Activated CD8-positive, alpha-beta memory T cell treated with anti-CD3 and anti-CD28 coated beads, Interleukin-2, amount 50 U/mL, for 24 hours (primary cell): Measurements from ENCODE around the gene GYS1.
"Not testable (repeated sequence)": the region's sequence is repeated elsewhere in the genome, so short reads cannot be mapped to it uniquely, and the experiment has no call there.

Experiments used
- DNase-seq: peaks from one replicate; pipeline ENCODE4 v3.0.0-alpha.2; 2020; ENCODE audit errors: extremely low read depth

Gene GYS1

DNA sequence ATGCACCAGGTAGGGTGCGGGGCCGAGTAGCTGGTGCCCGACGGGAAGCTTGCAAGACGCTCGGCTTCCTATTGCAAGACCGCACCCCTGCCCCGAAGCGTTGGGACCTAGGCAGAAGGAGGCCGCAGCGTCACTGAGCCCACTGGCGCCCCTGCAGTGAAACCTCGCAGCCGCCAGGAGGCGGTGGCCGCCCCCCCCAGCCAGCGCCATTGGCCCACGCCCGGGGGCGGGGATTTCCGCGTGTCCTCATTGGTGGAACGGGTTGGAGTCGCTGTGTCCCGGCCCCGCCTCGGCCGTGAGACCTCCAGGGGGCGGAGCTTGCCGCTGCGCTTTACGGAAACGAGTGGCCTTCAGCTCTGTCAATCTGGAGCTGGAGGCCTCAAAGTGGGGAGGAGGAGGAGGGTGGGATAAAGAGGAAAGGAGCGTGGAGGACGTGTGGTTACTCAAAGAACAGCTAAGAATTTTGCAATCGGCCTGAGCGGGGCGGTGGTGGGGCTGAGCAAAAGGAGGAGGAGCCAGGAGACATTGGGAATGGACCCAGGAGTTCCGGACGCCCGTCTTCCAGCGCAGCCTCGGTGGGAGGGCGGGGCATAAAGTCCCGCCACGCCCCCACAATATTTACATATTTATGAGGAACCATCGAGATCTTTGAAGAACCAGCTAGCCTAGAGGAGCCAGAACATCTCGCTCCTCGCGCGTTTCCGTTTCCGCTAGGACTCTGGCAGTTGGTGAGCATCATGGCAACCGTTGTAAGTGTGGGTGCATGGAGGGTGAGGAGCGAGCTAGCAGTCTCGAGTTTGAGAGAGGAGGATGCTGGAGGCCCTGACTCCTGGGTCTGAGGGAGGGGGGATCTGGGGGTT is at the start of gene GYS1, which contains the start of gene RUVBL2:
Gene GYS1 (minus strand): TSS at position 135 of the 860 bp plus-strand sequence. CDS start 197 bp downstream, outside the sequence.
Gene RUVBL2 (plus strand): TSS at position 713 of the 860 bp plus-strand sequence. CDS start 25 bp downstream, at position 738.
- peak; percentile 98 for DNase-seq

GRCh38 chr19:49042666-49043065 is 49.6 kb upstream of the GYS1 start:
- not testable (repeated sequence) for DNase-seq

DNA sequence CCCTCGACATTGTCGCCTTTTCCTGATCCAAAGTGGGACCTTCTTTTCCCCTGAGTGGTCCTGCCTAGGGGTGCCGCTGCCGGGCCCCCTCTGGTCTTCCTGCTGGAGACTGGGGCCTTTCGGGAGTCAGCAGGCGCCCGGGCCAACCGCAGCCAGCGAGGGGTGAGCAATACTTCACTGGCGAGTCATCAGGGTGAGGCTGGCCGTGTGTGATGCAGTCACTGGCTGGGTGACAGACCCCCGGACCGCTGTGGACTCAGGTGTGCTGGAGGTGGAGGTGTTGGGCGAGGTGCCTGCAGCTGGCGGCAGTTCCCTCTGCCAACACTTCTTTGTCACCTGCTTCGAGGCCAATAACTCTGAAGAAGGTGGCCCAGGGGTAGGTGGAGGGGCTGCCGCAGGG is 49.1 kb upstream of the GYS1 start:
- no peak for DNase-seq

GRCh38 chr19:49039736-49040135 is 46.6 kb upstream of the GYS1 start:
- DNase-seq: not testable (repeated sequence)

GRCh38 chr19:49038557-49039276 is 45.6 kb upstream of the GYS1 start:
- DNase-seq: not testable (repeated sequence)

DNA sequence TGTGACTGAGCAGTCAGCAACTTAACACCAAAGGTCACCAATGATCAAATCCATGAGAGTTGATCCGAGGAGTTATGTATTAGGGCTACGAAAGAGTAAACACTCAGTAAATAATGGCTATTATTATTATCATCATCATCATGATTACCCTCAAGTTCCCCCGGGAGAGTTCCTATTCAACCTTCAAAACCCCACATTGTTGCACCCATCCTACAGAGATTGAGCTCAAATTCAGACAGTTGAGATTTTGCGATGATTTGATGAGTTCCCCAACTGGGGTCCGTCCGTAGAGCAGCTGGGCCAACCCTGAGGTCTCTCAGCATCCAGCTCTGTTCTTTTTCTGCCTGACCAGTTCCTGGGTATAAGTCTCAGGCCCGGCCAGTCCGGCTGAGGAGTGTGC is 45.0 kb upstream of the GYS1 start:
- DNase-seq: not testable (repeated sequence)

GRCh38 chr19:49036815-49037214 is 43.7 kb upstream of the GYS1 start, which contains the start of gene CGB1:
Gene CGB1 (minus strand): TSS chr19:49036895. CDS start chr19:49036711, 184 bp downstream.
- DNase-seq: not testable (repeated sequence)

DNA sequence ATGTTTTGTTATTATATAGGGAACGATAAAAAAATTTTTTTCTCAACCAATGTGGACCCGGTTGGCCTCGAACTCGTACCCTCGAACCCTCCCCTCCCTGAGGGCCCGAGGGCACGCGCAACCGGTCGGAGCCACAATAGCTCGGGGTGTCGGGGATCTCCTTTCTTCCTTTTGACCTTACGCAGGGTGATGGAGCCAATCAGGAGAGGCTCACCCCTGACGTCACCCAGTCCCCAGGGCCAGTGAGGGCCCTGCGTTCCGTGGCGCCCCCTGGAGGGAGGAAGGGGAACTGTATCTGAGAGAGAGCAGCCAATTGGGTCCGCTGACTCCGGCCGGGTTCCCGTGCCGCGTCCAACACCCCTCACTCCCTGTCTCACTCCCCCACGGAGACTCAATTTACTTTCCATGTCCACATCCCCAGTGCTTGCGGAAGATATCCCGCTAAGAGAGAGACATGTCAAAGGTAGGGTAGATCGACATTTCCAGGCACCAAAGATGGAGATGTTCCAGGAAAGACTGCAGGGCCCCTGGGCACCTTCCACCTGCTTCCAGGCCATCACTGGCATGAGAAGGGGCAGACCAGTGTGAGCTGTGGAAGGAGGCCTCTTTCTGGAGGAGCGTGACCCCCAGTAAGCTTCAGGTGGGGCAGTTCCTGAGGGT is 38.7 kb upstream of the GYS1 start, which contains the start of gene CGB2:
Gene CGB2 (plus strand): TSS at position 249 of the 660 bp plus-strand sequence. CDS start 206 bp downstream, at position 455.
- not testable (repeated sequence) for DNase-seq

- DNase-seq: not testable (repeated sequence)
Observed at GRCh38 chr19:49030323-49030722, 37.2 kb upstream of the GYS1 start.

DNA sequence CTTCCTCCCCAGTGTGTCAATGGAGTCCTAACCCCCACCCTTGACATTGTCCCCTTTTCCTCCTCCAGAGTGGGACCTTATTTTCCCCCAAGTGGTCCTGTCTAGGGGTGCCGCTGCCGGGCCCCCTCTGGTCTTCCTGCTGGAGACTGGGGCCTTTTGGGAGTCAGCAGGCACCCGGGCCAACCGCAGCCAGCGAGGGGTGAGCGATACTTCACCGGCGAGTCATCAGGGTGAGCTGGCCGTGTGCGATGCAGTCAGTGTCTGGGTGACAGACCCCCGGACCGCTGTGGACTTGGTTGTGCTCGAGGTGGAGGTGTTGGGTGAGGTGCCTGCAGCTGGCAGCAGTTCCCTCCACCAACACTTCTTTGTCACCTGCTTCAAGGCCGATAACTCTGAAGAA is 36.6 kb upstream of the GYS1 start:
- DNase-seq: not testable (repeated sequence)

DNA sequence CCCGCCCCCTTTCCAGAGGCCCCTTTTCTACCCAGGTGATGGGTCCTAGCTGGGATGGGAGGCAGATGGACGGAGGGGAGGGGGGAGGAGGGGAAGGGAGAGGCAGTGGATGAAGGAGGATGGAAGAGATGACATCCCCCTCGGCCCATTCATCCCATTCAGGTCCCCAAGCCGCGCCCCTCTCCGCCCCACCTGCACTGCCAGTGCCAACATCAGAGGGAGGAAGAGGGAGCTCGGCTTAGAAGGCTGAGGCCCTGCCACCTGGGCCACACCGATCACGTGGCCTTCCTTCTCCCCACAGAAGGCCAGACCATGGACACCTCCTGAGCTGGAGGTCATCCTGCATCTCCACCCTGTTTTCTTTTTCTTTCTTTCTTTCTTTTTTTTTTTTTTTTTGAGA is 35.6 kb upstream of the GYS1 start:
- not testable (repeated sequence) for DNase-seq

- not testable (repeated sequence) for DNase-seq
Observed at GRCh38 chr19:49025599-49025998, 32.5 kb upstream of the GYS1 start.

- DNase-seq: not testable (repeated sequence)
Observed at GRCh38 chr19:49025088-49025487, 32.0 kb upstream of the GYS1 start.

DNA sequence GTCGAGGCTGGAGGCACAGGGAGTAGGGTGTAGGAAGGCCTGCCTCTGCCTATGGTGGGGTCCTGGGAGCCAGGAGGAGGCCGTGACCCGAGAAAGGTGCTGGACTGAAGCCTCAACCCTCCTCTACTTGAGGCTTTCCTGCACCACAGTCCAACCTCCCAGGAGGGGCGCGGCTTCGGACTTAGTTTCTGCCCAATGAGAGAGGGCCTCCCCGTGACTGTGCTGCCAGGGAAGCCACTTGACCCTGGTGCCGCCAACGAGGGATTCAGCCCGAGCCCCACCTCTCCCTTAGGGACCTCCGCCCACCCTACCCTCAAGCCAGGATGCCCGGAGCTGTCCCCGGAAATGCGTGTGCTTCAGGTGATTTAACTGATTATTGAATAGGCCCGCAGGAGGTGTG is 31.1 kb upstream of the GYS1 start, which contains the start of gene CGB3:
Gene CGB3 (minus strand): TSS at position 101 of the 400 bp plus-strand sequence. CDS start 362 bp downstream, outside the sequence.
- not testable (repeated sequence) for DNase-seq

DNA sequence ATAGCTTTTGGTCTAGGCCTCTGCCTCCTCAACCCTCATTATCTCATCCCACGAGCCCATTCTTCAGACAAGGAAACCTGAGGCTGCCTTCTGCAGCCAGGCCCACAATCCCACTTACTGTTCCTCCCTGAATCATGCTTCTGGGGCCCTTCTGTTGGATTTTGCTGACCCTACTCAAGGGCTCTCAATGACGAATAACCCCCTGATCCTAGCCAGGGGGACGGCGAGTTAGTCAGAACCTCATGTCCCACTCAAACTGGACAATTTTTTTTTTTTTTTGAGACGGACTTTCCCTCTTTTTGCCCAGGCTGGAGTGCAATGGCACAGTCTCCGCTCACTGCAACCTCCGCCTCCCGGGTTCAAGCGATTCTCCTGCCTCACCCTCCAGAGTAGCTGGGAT is 29.0 kb upstream of the GYS1 start:
- no peak for DNase-seq

GRCh38 chr19:49020931-49021895 is 28.1 kb upstream of the GYS1 start:
- no peak for DNase-seq

GRCh38 chr19:49020342-49020741 is 27.2 kb upstream of the GYS1 start:
- no peak for DNase-seq

DNA sequence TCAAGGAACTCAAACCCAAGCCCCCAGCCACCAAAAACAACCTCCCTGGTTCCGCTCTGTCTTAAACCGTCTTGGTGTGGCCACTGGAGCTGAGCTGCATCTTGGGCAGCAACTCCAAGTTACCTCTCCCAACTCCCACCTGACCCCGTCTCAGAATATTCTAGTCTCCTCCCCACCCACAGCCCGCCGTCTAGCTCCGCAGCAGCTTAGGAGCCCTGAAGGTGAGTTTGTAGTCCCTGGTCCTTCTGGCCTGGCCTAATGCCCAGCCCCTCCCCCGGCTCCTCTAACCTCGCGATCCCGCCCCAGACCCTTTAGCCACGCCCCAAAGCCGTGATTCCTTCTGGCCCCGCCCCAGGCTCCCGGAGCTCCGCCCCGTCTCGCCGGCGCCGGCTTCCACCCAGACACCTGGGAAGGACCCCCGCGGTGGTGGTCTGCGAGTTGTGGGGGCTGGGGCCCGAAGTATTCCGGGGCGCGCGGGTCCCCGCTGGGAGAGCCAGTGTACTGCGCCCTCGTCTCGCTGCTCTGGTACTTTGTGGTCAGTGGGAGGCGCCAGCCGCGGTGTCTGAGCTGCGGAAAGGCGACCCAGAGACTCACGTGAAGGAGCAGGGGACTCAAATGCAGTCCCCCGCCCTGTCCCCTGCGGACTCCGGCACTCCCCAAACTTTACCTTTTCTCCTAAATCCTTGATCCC is 26.3 kb upstream of the GYS1 start:
- no peak for DNase-seq

GRCh38 chr19:49018388-49019241 is 25.5 kb upstream of the GYS1 start:
- DNase-seq: not testable (repeated sequence)
